C4-2B (cell line): ENCODE results near the gene BANF1.

Experiments
- H3K27ac ChIP-seq: fragments of 450-650 bp; 2 replicates; pipeline ENCODE4 v1.5.1; 2017
- CTCF ChIP-seq: fragments of 450-650 bp; conservative IDR thresholded peaks from 2 replicates; pipeline ENCODE4 v1.5.1; 2017; ENCODE audit warnings: mild to moderate bottlenecking
- ZFX ChIP-seq: fragments of 450-650 bp; IDR thresholded peaks from 2 replicates; pipeline ENCODE4 v1.6.1; 2017

Gene BANF1

GRCh38 chr11:66046901-66047300 lies 44.6 kb downstream of the BANF1 start:
- TF ChIP-seq ZFX (no peak), CTCF (no peak)

GRCh38 chr11:66047541-66048365 lies 45.5 kb downstream of the BANF1 start:
- H3K27ac ChIP-seq, result no peak overlapping the region
- TF ChIP-seq CTCF, result no peak
- TF ChIP-seq ZFX, result no peak

More at GRCh38 chr11:66046901-66047300, 44.6 kb downstream of the BANF1 start:
- H3K27ac ChIP-seq, result no peak overlapping the region

DNA sequence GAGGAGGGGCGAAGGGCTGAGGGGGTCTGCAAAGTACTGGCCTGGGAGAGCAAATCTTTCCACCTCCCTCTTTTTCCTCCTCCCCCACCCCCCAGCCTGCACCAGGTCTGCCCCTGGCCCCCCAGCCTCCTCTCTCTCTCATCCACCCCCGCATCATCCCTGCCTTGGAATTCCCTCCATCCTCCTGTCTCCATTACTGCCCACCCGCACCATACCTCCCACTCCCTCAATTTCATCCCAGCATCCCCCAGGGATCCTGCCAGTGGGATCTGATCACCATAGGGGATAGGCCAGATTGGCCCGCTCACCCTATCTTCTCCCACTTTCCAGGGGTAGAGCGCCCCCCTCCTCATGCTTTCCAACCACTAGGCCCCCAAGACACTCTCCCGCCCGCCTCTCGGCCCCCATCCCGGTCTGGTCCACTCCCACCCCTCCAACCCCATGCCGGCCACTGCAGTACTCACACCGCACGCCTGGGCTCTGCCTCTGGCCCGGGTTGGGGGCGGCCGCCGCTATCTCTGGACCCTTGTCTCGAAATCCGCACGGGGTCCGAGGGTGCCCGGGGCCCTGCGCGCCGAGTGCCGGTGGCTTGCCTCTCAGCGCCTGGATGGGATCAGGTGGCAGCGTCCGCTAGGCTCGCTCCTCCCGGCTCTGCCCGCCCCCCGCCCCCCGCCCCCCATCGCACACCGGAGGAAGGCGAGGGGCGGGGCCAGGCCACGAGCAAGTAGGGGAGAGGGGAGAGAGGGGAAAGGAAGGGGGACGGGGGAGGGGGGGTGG lies 46.4 kb downstream of the BANF1 start, which contains the start of gene GAL3ST3:
Gene GAL3ST3, minus strand, starts transcription at position 615 of the 777 bp plus-strand sequence. CDS start 3,746 bp downstream, outside the sequence.
- TF ChIP-seq ZFX (no peak), CTCF (no peak)
- H3K27ac ChIP-seq, result no peak within 1 kb of the TSS

- TF ChIP-seq ZFX (no peak), CTCF (no peak)
- H3K27ac ChIP-seq, result peak overlapping the region; percentile 81
These were observed 48.4 kb downstream of the BANF1 start for GRCh38 chr11:66050581-66051231.

DNA sequence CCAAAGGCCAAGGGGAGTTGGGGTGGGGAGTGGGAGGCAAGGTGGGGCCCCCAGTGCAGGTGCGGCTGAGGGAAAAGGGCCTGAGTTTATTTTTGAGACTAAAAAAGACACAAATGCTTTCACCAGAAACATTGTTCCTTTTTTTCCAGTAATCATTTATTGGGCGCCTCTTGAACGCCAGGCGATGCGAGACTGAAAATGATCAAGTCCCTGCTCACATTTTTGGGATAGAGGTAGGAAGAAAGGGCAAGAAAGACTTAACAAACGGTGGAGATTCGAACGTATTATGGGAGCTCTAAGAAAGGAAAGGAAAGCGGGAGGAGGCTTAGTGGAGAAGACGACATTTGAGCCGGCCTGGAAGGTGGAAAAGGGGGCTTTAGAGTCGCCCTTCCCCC lies 49.1 kb downstream of the BANF1 start:
- H3K27ac ChIP-seq, result peak overlapping the region; percentile 81
- TF ChIP-seq CTCF (no peak), ZFX (no peak)

GRCh38 chr11:66051766-66052663 lies 49.7 kb downstream of the BANF1 start, which contains the start of gene SF3B2:
Gene SF3B2, plus strand, starts transcription at chr11:66052364. Its CDS starts 21 bp downstream, at chr11:66052385.
- TF ChIP-seq ZFX (peak; percentile 91), CTCF (no peak)
- H3K27ac ChIP-seq, result peak within 1 kb of the TSS; percentile 81
